HG02885 (cell line): ENCODE data around the gene EIF3CL.
"Not testable (repeated sequence)": the region's sequence is repeated elsewhere in the genome, so short reads cannot be mapped to it uniquely, and the experiment has no call there.

ENCODE experiments used
- ATAC-seq: cut with Tn5 transposase; IDR thresholded peaks from one replicate; pipeline ENCODE4 v1.9.1; 2021; ENCODE audit warnings: mild to moderate bottlenecking; ENCODE audit not compliant: unreplicated experiment, poor library complexity

EIF3CL gene

DNA sequence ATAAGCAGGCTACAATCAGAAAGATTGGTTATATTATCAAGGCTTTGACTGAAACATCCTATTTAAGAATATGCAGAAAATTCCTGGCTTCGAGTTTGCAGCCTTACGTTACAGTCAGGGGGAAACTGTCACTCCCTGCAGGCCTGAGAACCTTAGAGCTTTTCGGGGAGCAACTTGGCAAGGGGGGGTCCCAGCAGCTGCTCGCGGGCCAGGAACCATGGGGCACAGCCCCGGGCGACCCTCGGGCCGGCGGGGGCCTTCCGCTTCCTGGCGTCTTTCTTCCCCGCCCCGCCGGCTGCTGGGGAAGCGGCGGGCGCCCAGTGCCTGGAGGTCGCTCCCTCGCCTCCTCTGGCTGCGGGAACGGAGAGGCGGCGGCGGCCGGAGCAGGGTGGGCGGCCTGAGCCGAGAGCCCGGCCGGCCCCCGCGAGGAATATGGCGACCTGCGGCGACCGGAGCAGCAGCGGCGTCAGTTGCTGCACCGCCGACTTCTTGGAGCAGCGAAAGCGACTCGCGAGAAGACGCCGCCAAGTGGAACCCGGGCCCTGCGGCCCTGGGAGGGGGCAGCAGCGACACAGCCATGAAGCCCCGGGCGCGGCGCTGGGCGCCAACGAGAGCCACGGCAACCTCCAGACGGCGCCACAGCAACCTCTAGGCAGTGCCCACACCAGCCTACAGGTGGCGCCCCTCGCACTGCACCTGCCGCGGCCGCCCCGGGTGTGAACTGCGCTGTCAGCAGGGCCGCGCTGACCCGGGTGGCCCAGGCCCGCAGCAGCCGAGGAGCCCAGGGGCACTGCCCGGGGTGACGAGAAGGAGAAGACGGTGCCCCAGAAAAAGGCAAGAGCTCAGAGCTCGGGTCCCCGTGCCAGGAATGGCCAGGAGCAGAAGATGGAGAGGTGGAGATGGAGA lies 39.1 kb downstream of the EIF3CL start:
- ATAC-seq: peak; percentile 91

DNA sequence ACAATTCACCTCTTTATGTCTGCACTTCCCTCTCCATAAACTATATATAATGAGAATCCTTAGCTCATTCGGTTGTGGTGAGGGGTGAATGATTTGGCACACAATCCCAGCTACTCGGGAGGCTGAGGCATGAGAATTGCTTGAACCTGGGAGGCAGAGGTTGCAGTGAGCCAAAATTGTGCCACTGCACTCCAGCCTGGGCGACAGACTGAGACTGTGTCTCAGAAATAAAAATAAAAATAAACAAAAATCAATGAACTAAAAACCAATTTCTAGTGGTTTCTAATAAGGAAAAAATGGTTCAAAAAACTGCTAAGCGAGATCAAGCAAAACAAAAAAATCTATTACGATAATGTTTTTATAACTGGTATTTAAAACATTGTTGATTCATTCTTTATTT lies 40.2 kb downstream of the EIF3CL start, which contains the start of gene NPIPB6:
Gene NPIPB6 (minus strand): TSS at position 101 of the 400 bp plus-strand sequence. CDS start 686 bp downstream, outside the sequence.
- ATAC-seq: not testable (repeated sequence)

DNA sequence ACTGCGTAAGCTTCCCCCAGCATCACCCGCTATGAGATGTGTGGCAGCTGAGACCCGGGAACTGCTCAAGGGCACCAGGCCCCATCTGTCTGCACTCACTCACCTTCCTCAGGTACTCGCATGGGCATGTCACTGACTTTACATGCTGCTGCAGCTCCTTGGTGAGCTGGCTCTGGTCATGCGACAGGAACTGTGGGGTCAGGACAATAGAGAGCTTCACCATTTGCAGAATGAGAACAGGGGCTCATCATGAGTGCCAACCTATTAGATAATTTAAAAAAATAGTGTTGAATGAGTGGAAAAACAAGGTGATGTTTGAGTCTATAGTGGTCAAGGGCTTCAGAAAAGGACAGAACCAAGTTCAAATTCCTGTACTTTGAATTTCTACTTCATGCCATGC lies 41.0 kb downstream of the EIF3CL start:
- ATAC-seq: not testable (repeated sequence)

DNA sequence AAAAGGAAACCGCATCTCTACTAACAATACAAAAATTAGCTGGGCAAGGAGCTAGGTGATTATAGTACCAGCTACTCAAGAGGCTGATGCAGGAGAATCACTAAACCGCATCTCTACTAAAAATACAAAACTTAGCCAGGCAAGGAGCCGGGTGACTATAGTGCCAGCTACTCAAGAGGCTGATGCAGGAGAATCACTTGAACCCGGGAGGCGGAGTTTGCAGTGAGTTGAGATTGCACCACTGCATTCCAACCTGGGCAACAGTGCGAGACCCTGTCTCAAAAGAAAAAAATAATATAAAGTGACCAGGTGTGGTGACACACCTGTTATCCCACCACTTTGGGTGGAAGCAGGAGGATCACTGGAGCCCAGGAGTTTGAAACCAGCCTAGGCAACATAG lies 65.4 kb downstream of the EIF3CL start:
- not testable (repeated sequence) for ATAC-seq

GRCh38 chr16:28336940-28337710 lies 66.5 kb downstream of the EIF3CL start:
- ATAC-seq: not testable (repeated sequence)

DNA sequence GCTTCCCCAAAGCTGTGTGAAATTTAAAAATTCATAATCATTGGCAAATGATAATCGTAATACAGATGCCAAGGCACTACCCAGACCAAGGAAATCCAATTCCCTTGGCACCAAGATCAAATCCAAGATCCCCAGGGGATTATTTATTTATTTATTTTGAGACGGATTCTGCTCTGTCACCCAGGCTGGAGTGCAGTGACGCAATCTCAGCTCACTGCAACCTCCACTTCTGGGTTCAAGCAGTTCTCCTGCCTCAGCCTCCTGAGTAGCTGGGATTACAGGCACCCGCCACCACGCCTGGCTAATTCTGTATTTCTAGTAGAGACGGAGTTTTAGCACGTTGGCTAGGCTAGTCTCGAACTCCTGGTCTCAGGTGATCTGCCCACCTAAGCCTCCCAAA lies 68.0 kb downstream of the EIF3CL start:
- not testable (repeated sequence) for ATAC-seq

DNA sequence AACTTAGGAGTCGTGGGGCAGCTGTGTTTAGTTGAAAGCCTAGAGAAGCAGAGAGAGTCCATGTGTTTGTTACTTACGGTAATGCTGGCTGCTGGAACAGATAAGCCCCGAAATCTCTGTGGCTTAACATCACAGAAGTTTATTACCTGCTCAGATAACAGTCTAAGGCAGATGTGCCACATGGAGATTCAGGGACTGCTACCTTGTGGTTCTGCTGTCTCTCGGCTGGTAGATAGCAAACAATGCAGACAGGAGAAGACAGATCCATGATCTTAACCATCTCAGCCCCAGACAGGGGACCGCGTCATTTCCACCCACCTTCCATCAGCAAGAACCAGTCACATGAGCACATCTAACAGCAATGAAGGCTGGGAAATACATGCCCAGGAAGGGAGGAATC lies 71.0 kb downstream of the EIF3CL start:
- ATAC-seq: not testable (repeated sequence)

DNA sequence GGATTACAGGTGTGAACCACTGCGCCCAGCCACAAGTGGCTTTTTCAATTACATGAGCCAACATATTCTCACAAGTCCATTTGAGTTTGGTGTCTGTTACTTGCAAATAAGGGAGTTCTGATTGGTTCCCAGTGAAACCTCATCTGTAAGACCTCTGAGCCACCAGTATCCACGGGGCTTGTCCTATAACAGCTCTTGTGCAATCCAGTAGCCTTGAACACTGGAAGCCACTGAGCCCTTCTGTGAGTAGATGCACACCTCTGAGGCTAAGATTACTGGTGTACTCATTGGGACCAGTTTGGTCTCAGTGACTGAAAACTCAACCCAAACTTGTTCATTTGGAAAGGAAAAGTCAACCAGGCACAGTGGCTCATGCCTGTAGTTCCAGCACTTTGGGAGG lies 72.7 kb downstream of the EIF3CL start:
- not testable (repeated sequence) for ATAC-seq

DNA sequence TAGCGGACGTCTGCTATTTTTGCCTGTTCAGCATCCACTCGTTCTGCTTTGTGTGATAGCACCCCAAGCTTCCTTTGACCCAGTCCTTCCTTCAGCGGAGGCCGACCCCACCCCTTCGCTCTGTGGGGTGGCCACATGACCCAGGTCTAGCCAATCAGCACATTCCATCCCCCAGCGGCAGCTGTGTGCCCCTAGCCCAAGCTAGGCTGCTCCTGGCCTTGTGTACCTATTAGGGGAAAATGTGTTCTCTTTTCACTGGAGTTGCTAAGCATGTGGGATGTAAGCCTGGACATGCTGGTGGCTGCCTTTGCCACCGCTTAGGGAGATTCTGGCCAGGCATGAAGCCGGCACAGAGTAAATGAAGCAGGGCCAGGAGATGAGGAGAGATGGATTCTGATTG lies 73.4 kb downstream of the EIF3CL start:
- not testable (repeated sequence) for ATAC-seq
